Endothelial cell of hepatic sinusoid (primary cell): ENCODE data around the gene PLEKHA5.
"Not testable (repeated sequence)": the region's sequence is repeated elsewhere in the genome, so short reads cannot be mapped to it uniquely, and the experiment has no call there.

Source experiments
- in situ Hi-C: cut with HindIII; loops from 2 replicates; pipeline ENCODE4 v1.10.0; 2017; ENCODE audit warnings: low sequenced_read_pairs

PLEKHA5 gene

GRCh38 chr12:19304149-19304750, 174.7 kb downstream of the PLEKHA5 start:
- in situ Hi-C loops: no loop called here

DNA sequence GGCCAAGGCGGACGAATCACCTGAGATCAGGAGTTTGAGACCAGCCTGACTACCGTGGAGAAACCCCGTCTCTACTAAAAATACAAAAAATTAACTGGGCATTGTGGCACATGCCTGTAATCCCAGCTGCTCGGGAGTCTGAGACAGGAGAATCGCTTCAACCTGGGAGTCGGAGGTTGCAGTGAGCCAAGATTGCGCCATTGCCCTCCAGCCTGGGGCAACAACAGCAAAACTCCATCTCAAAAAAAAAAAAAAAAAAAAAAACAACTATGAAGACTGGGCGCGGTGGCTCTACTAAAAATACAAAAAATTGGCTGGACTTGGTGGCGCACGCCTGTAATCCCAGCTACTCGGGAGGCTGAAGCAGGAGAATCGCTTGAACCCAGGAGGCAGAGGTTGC, 176.1 kb downstream of the PLEKHA5 start:
- in situ Hi-C loops: not testable (repeated sequence)

GRCh38 chr12:19306366-19306765, 176.8 kb downstream of the PLEKHA5 start:
- in situ Hi-C loops: no loop called here

DNA sequence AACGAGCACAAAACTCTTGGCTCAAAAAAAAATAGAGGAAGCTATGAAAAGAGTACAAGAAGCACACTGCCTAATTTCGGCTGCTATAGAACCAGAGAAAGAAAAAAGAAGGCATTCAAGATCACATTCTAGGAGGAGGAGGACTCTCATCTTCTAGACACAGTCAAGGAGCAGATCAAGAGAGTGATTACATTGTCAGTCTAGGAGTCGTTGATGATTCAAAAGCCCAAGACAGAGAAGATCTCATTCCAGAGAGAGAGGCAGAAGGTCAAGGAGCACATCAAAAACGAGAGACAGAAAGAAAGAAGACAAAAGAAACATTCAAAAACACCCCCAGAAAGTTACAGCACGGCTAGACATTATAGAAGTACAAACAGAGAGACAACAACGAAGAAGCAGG, 177.9 kb downstream of the PLEKHA5 start:
- in situ Hi-C loops: no loop called here

DNA sequence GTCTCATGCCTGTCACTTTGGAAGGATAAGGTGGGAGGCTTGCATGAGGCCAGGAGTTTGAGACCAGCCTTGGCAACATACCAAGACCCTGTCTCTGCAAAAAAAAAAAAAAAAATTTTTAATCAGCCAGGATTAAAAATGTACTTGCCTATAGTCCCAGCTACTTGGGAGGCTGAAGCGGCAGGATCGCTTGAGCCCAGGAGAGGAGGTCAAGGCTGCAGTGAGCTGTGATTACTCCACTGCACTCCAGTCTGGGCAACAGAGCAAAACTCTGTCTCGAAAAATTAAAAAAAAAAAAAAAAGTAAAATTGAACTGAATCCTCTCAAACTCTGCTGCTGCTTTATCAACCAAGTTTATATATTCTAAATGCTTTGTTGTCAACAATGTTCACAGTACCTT, 181.6 kb downstream of the PLEKHA5 start:
- in situ Hi-C loops: no loop called here

- in situ Hi-C loops: no loop called here
Measured at GRCh38 chr12:19312637-19313036, 183.1 kb downstream of the PLEKHA5 start.

DNA sequence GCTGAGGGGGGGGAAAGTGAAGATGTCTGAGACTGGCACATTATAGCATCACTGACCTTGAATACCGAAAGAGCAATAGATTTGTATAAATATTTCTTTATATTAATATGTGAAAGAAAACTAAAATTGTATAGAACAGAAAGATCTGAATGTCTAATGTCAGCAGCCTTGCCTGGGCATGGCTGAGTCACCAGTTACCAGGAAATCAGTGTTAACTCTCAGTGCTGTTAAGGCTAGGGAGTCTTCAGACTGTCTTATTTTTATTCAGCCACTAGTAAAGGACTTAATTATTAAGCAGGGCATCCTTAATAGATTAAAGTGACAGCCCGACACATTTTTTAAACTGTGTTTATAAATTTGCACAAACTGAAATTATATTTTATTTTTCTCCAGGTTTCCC, 186.9 kb downstream of the PLEKHA5 start:
- in situ Hi-C loops: no loop called here

DNA sequence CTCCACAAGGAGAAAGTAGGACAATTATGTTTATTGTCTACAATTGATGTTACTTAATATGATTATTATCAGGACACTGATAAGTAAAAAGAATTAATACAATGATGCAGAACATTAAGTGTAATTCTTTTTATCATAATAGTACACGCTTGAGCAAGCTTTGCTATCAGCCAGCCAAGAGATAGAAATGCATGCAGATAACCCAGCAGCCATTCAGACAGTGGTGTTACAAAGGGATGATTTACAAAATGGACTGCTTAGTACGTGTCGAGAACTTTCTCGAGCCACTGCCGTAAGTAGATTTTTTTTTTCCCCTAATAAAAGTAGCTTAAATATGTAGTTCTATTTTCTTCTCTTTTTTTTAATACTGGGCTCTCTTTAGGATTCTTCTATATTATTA, 192.8 kb downstream of the PLEKHA5 start:
- in situ Hi-C loops: no loop called here

DNA sequence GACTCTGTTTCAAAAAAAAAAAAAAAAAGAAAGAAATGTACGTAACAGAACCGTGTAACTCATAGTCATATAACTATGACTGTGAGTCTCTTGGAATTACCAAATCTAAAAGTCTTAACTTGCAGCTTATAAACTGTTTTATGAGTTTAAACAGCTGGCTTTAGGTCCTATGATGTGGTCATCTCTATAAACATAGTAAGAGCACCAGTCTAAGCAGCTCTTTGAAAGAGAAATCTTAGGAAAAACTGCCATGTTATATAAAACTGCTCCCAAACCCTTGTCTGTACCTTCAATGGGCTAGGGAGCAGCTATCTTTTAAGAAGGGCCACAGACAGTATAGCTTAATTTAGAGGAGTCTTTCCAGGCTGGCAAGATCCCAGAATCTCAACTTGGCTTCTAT, 194.3 kb downstream of the PLEKHA5 start:
- in situ Hi-C loops: no loop called here

DNA sequence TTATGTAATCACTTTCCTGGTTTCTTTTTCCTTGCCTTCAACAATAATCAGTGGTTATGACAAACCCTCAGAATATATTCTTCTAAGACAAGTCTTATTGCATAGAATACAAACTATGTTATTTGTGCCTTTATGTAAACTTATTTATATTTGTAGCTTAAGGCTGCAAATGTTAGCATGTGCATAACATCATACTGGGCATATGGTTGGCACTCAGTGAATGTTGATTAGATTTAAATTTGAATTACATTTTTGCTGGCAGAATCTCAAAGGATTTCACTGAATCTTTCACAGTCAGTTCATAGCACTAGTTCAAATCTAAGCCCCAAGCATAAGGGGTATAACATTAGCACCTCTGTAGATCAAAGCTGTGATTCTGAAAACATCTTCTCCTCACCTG, 196.6 kb downstream of the PLEKHA5 start:
- in situ Hi-C loops: no loop called here

- in situ Hi-C loops: no loop called here
Measured at GRCh38 chr12:19332196-19332595, 202.7 kb downstream of the PLEKHA5 start.

GRCh38 chr12:19338405-19338804, 208.9 kb downstream of the PLEKHA5 start:
- in situ Hi-C loops: no loop called here

GRCh38 chr12:19350850-19351249, 221.3 kb downstream of the PLEKHA5 start:
- in situ Hi-C loops: not testable (repeated sequence)

DNA sequence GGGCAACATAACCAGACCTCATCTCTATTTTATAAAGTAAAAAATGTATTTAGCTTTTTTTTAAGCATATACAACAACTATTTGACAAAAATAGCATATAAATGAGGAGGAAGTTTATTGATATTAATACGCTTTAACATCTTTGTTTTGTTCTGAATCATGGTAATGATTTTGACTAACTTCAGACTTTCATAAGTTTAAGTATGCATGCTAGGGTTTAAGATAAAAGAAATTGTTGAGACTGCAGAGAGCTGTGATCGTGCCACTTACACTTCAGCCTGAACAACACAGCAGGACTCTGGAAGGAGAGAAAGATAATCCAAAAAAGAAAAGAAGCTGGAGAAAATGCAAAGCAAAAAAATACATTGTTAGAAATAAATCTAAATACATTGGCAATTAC, 221.8 kb downstream of the PLEKHA5 start:
- in situ Hi-C loops: no loop called here

DNA sequence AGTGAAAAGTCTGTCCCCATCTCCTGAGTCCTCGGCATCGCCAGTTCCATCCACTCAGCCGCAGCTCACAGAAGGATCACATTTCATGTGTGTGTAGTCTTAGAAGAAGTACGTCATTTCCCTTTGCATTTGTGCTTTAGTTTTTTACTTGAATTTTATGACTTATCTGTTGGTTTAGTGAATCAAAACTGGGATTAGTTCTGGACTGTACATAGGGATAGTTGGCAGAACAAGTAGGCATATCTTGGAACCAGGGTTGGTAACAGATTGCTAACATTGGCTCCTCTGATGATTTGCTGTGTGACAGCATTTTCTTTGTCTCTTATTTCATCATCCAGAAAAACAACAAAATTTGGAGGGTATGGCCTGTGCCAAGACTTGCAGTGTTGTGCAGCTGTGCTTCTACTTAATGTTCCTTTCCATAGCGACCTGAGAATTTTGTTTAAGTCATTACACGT, 240.2 kb downstream of the PLEKHA5 start:
- in situ Hi-C loops: no loop called here

- in situ Hi-C loops: no loop called here
Measured at GRCh38 chr12:19373586-19373985, 244.1 kb downstream of the PLEKHA5 start.

GRCh38 chr12:19375888-19376287, 246.4 kb downstream of the PLEKHA5 start:
- in situ Hi-C loops: loop anchor here (5.0 kb wide), 1 partner anchor 51 kb away; no protein-coding TSS in a partner anchor

DNA sequence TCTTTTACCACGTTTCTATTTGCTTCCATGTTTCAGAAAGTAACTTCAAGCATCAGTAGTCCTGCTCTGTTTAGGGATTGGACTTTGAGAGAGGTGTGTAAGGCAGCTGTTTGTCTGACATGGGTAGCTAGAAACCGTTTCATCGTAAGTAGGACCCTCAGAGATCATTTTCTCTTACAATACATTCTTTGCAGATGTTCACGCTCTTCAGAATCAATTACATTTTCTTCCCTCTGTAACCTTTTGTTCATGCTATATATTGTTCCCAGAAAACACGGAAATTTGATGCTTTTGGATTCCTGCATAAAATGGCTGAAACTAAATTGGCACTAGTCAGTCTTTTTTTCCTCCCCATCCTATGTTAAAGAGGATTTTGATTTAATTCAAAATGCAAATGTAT, 247.2 kb downstream of the PLEKHA5 start:
- in situ Hi-C loops: loop anchor here (5.0 kb wide), 1 partner anchor 51 kb away; no protein-coding TSS in a partner anchor

DNA sequence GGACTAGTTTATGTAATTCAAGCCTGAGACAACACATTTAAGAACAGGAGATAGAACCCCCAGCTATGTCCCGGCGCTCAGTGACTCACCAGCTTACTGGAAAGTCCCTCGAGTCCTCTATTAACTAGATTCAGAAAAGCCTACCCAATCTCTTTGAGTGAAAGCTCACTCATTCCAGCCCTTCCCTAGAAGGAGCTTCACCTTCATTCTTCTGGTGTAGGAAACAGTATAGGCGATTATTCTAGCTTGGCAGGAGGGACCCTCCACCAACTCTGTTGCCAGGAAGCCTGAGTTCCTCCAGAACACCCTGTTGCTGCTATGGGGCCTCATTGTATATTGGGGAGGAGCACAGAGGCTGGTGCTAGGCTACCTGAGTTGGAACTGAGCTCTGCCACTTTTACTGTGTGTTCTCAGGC, 252.6 kb downstream of the PLEKHA5 start:
- in situ Hi-C loops: no loop called here

DNA sequence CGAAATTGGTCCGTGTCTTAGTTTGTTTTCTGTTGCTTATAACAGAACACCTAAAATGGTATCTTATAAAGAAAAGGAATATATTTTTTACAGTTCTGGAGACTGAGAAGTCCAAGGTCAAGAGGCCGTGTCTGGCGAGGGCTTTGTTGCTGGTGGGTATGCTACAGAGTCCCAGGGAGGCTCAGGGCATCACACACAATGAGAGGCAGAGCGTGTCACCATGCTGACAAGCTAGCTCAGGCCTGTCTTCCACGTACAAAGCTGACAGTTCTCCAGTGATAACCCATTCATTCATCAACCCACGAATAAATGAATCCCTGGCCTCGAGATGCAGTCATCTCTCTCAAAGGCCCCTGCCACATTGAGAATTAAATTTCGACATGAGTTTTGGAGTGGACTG, 253.0 kb downstream of the PLEKHA5 start:
- in situ Hi-C loops: no loop called here

DNA sequence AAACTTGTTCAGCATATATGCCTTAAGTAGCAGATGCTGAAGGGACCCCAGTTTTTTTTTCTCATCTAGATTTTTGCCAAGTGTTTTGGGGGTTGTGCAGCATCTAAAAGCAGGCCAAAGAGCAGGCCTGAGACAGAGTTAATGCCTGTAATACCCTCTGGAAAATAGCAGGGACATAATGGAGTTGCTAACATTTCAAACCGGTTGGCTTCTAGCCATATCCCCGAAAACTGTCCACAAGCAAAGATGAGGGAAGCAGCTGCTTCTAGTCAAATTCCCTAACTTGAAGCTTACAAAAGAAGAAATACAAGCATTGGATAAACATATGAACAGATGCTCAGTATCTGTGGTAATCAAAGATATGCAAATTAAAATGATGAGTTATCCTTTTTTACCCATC, 257.6 kb downstream of the PLEKHA5 start:
- in situ Hi-C loops: no loop called here

DNA sequence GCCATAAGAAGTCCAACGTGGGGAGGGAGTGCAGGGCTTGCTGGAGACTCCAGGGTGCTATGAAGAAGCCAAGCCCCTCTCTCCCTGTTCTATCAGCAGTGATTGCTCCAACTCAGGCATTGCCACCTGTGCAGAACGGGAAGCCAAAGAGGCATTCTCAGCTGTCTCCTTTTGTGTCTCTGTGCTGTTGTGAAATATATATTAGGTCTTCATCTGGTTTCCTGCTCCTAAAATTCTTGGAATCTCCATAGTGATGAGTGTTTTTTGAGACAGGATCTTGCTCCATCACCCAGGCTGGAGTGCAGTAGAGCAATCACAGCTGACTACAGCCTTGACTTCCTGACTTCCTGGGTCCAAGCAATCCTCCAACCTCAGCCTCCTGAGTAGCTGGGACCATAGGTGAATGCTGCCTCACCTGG, 258.6 kb downstream of the PLEKHA5 start:
- in situ Hi-C loops: no loop called here

DNA sequence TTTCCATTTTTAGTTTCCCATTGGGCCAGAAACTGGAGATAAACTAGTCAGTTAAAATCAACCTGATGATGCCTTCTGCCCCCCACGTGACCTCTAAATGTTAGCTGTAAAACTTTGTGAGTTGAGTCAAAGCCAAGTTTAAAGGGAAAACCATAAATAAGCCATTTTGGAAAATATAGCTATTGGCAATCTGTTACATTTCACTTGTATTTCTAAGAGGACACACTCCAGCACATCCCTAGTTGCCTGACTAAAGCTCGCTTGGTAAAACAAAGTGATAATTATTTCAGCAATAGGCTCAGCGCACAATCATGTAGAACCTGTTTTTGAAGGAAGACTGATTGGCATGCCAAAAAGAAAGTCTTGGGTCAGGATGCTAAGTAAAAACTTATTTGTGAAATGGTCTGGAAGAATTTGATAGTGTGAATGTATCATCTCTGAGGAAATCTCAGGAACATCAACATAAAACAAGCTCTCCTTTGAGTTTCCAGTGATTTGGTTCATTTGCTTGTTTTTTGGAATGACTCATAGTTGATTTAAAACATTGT, 260.6 kb downstream of the PLEKHA5 start:
- in situ Hi-C loops: no loop called here
